CD4-positive, CD25-positive, alpha-beta regulatory T cell (primary cell): ENCODE measurements around the gene CRYBB2. TPM values are rescaled to one million over a fixed set of nuclear protein-coding genes. Genes with fewer than 3 reads are reported as not detected.
"Not testable (repeated sequence)": the region's sequence is repeated elsewhere in the genome, so short reads cannot be mapped to it uniquely, and the experiment has no call there.

Source experiments
- ATAC-seq, 2 donors: fragments of 150-1000 bp; cut with Tn5 transposase; one replicate each; pipeline ENCODE4 v1.10.0; 2021; ENCODE audit warnings: low read depth in 2 of 2, moderate number of reproducible peaks in 2 of 2, moderate library complexity in 1 of 2
- DNase-seq, 3 donors: peaks; one replicate each; pipeline versions ENCODE4 v3.0.0 to v3.0.0-alpha.2; 2012 to 2022; ENCODE audit warnings: mixed read lengths in 1 of 3
- H3K27ac ChIP-seq: one replicate; pipeline ENCODE4 v1.7.0; 2013; ENCODE audit warnings: mild to moderate bottlenecking, low read length; ENCODE audit not compliant: insufficient read depth, poor library complexity, severe bottlenecking
- H3K27me3 ChIP-seq: one replicate; pipeline ENCODE4 v1.7.0; 2013; ENCODE audit warnings: low read length; ENCODE audit not compliant: control insufficient read depth, insufficient read depth
- H3K36me3 ChIP-seq: one replicate; pipeline ENCODE4 v1.7.0; 2013; ENCODE audit warnings: mild to moderate bottlenecking, low read length, moderate library complexity; ENCODE audit not compliant: control insufficient read depth, insufficient read depth
- H3K4me1 ChIP-seq: 2 replicates; pipeline ENCODE4 v1.7.0; 2013; ENCODE audit warnings: mild to moderate bottlenecking, low read length; ENCODE audit not compliant: insufficient read depth, control insufficient read depth, poor library complexity, severe bottlenecking
- H3K4me3 ChIP-seq: one replicate; pipeline ENCODE4 v1.7.0; 2013; ENCODE audit warnings: low read depth, mild to moderate bottlenecking, low read length, moderate library complexity
- H3K9me3 ChIP-seq, 2 experiments: 1 replicate in 1 of 2; 2 replicates in 1 of 2; pipeline ENCODE4 v1.7.0; 2013; ENCODE audit warnings: low read length in 2 of 2, mild to moderate bottlenecking in 1 of 2, moderate library complexity in 1 of 2; ENCODE audit not compliant: control insufficient read depth in 2 of 2
- H3K27ac Mint-ChIP-seq, 3 donors: one replicate each; pipeline ENCODE4 v1.8.0; 2020 to 2022; ENCODE audit warnings: mild to moderate bottlenecking in 3 of 3, mixed read lengths in 3 of 3, moderate library complexity in 2 of 3
- H3K27me3 Mint-ChIP-seq: one replicate; pipeline ENCODE4 v1.8.0; 2022; ENCODE audit warnings: mild to moderate bottlenecking, mixed read lengths
- H3K36me3 Mint-ChIP-seq: one replicate; pipeline ENCODE4 v1.8.0; 2020; ENCODE audit warnings: mixed read lengths
- H3K4me1 Mint-ChIP-seq, 4 donors: one replicate each; pipeline ENCODE4 v1.8.0; 2020 to 2022; ENCODE audit warnings: mixed read lengths in 4 of 4, mild to moderate bottlenecking in 1 of 4
- H3K4me3 Mint-ChIP-seq, 4 donors: one replicate each; pipeline ENCODE4 v1.8.0; 2020 to 2022; ENCODE audit warnings: mild to moderate bottlenecking in 4 of 4, mixed read lengths in 4 of 4, moderate library complexity in 3 of 4
- H3K9me3 Mint-ChIP-seq, 7 donors: one replicate each; pipeline ENCODE4 v1.8.0; 2020 to 2022; ENCODE audit warnings: mixed read lengths in 7 of 7, mild to moderate bottlenecking in 3 of 7, moderate library complexity in 2 of 7
- polyA plus RNA-seq, 4 donors: library from polyadenylated mRNA; unstranded; fragments of 300-500 nt; fragmentation: Illumina TruSeq; gene quantifications; one replicate each; pipeline ENCODE4 v1.2.3, GENCODE V29; 2021
- total RNA-seq: library from RNA; stranded (reverse); gene quantifications from one replicate; pipeline ENCODE4 v1.2.3, GENCODE V29; 2022

CRYBB2 gene
- total and polyA plus RNA-seq, 5 donors from 2014 or later, result not detected

- ATAC-seq, DNase-seq, H3K4me1 ChIP-seq, H3K9me3 ChIP-seq, H3K27ac ChIP-seq, H3K27ac Mint-ChIP-seq, H3K4me1 Mint-ChIP-seq, H3K27me3 ChIP-seq, H3K36me3 Mint-ChIP-seq, H3K4me3 ChIP-seq, H3K9me3 Mint-ChIP-seq, H3K36me3 ChIP-seq, H3K4me3 Mint-ChIP-seq: not testable (repeated sequence)
- peaks cover 23% of the 10 kb centered on the region for H3K27me3 Mint-ChIP-seq
Measured at GRCh38 chr22:25238058-25238457, 18.6 kb downstream of the CRYBB2 start.

- not testable (repeated sequence) for DNase-seq
Measured at GRCh38 chr22:25255169-25255568, 35.7 kb downstream of the CRYBB2 start.

DNA sequence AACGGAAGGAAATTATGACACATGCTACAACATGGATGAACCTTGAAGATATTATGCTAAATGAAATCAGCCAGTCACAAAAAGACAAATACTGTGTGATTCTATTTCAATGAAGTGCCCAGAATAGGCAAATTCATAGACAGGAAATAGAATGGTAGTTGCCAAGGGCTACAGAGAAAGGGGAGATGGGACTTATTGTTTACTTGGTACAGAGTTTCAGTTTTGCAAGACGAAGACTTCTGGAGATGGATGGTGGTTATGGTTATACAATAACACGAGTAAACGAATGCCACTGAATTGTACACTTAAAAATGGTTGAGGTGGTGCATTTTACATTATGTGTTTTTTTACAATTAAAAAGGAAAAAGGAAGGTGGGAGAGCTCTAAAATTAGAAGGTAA is 48.1 kb downstream of the CRYBB2 start:
- not testable (repeated sequence) for H3K27ac Mint-ChIP-seq, H3K27ac ChIP-seq, H3K9me3 Mint-ChIP-seq, H3K36me3 Mint-ChIP-seq, H3K9me3 ChIP-seq, H3K4me3 ChIP-seq, H3K27me3 ChIP-seq, H3K4me1 ChIP-seq, DNase-seq, H3K4me3 Mint-ChIP-seq, ATAC-seq, H3K27me3 Mint-ChIP-seq, H3K36me3 ChIP-seq, H3K4me1 Mint-ChIP-seq

More at GRCh38 chr22:25255169-25255568, 35.7 kb downstream of the CRYBB2 start:
- not testable (repeated sequence) for H3K36me3 Mint-ChIP-seq, ATAC-seq, H3K27ac ChIP-seq, H3K4me3 Mint-ChIP-seq, H3K4me1 Mint-ChIP-seq, H3K9me3 Mint-ChIP-seq, H3K4me1 ChIP-seq, H3K36me3 ChIP-seq, H3K4me3 ChIP-seq, H3K9me3 ChIP-seq, H3K27me3 Mint-ChIP-seq, H3K27me3 ChIP-seq, H3K27ac Mint-ChIP-seq

GRCh38 chr22:25268902-25269301 is 49.5 kb downstream of the CRYBB2 start:
- DNase-seq, H3K36me3 Mint-ChIP-seq, H3K4me1 ChIP-seq, H3K27me3 ChIP-seq, H3K27ac Mint-ChIP-seq, H3K9me3 Mint-ChIP-seq, H3K27ac ChIP-seq, H3K36me3 ChIP-seq, ATAC-seq, H3K4me3 Mint-ChIP-seq, H3K4me1 Mint-ChIP-seq, H3K27me3 Mint-ChIP-seq, H3K4me3 ChIP-seq, H3K9me3 ChIP-seq: not testable (repeated sequence)

DNA sequence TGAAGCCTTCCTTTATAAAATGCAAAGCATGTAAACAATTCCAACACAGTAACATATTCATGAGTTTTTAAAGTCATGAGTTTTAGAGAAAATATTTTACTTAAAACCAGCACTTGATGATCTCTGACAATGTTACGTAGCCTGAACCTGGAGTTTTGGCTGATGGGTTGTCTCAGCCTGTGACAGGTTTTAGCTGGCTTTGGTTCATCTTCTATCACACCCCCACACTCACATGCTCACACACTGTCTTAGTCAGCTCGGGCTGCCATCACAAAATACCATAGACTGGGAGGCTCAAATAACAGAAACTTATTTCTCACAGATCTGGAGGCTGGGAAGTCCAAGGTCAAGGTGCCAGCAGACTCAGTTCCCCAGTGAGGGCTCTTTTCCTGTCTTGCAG is 50.6 kb downstream of the CRYBB2 start:
- H3K4me1 Mint-ChIP-seq, DNase-seq, H3K27ac Mint-ChIP-seq, H3K4me3 ChIP-seq, H3K27me3 ChIP-seq, ATAC-seq, H3K4me1 ChIP-seq, H3K9me3 ChIP-seq, H3K4me3 Mint-ChIP-seq, H3K27ac ChIP-seq, H3K9me3 Mint-ChIP-seq, H3K36me3 ChIP-seq, H3K36me3 Mint-ChIP-seq, H3K27me3 Mint-ChIP-seq: not testable (repeated sequence)

- not testable (repeated sequence) for H3K9me3 ChIP-seq, H3K27ac Mint-ChIP-seq, H3K36me3 ChIP-seq, ATAC-seq, H3K36me3 Mint-ChIP-seq, H3K27ac ChIP-seq, DNase-seq, H3K4me1 ChIP-seq, H3K4me1 Mint-ChIP-seq, H3K4me3 ChIP-seq, H3K27me3 ChIP-seq, H3K4me3 Mint-ChIP-seq, H3K9me3 Mint-ChIP-seq
- H3K27me3 Mint-ChIP-seq, result peaks cover 12% of the 10 kb centered on the region
Measured at GRCh38 chr22:25273231-25273630, 53.8 kb downstream of the CRYBB2 start.

- not testable (repeated sequence) for ATAC-seq, H3K4me3 ChIP-seq, DNase-seq, H3K4me1 ChIP-seq, H3K9me3 ChIP-seq, H3K9me3 Mint-ChIP-seq, H3K36me3 ChIP-seq, H3K36me3 Mint-ChIP-seq, H3K27ac Mint-ChIP-seq, H3K27ac ChIP-seq, H3K27me3 ChIP-seq, H3K4me1 Mint-ChIP-seq, H3K4me3 Mint-ChIP-seq
- peaks cover 15% of the 10 kb centered on the region for H3K27me3 Mint-ChIP-seq
Measured at GRCh38 chr22:25273928-25274327, 54.5 kb downstream of the CRYBB2 start.

DNA sequence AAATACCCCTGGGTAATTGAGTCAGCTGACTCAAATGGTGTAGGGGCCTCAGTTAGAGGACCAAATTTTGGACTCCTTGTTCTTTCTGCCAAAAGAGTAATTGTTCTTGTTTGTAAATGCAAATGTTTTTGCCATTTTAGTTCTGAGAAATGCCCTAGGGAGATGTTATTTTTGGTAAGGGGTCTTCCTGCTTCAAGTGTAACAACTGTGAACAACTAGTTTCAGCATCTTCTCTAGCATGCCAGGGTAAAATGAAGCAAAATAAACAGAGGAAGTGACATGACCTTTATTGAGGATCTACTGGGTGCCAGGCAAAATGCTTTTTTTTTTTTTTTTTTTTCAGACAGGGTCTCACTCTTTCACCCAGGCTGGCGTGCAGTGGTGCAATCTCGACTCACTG is 60.7 kb downstream of the CRYBB2 start:
- Mint-ChIP-seq H3K27me3 (peaks cover 62% of the 10 kb centered on the region), H3K4me1 (peaks cover 0 to 15% (median 6%) of the 10 kb centered on the region in 4 donors)
- H3K4me1 ChIP-seq, H3K36me3 Mint-ChIP-seq, H3K9me3 ChIP-seq, H3K27ac ChIP-seq, H3K4me3 Mint-ChIP-seq, H3K36me3 ChIP-seq, ATAC-seq, H3K27ac Mint-ChIP-seq, H3K27me3 ChIP-seq, H3K4me3 ChIP-seq, DNase-seq, H3K9me3 Mint-ChIP-seq: not testable (repeated sequence)
